HG03565 (cell line): ENCODE measurements around the gene USP49.
A peak's percentile ranks its signal among the peaks of the same experiment; 100 is the strongest.
"Not testable (repeated sequence)": the region's sequence is repeated elsewhere in the genome, so short reads cannot be mapped to it uniquely, and the experiment has no call there.

Source experiments
- ATAC-seq: cut with Tn5 transposase; IDR thresholded peaks from one replicate; pipeline ENCODE4 v1.9.1; 2021; ENCODE audit warnings: mild to moderate bottlenecking, moderate library complexity; ENCODE audit not compliant: unreplicated experiment

Gene USP49

DNA sequence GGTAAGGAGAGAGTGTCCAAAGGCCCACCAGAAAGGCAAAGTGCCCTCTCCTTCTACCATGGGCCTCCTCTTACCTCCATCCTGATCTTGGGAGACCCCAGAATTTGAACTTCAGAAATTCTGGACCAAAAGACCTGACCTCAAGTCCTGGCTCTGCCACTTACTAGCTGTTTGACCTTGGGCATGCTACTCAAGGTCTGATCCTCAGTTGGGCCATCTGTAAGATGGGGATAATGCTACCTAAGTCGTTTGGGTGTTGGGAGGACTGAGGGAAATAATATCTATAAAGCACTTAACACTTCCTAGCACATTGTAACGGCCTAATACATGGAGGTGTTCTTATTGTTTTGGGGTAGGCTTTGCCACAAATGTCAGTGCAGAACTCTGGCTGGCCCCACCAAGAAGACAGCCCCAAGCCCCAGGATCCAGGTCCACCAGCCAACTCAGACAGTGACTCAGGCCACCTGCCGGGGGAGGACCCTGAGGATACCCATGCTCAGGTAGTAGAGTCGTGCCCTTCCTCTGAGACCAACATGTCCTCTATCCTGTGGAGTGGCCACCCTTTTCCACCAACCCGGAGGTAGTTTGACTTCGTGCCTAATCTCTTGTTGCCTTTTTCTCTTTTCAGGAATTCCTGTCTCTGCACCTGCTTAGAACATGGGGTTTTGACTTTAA is 111.9 kb downstream of the USP49 start:
- no peak for ATAC-seq

DNA sequence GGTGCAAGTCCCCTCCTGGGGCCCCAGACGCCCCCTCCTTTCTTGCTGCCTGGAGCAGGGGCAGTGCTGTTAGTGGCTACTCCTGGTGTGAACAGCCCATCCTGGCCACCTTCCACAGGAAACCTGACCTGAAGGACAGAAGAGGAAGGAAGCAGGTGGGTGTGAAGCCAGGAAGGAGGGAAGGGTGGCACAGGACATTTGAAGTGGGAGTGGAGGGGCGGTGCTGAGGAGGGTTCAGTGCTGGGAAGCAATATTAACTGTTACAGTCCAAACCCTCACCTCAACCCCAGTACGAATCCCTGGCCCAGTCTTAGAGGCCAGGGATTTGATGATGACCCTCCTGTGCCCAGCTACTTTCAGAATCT is 113.8 kb downstream of the USP49 start:
- ATAC-seq, result no peak

DNA sequence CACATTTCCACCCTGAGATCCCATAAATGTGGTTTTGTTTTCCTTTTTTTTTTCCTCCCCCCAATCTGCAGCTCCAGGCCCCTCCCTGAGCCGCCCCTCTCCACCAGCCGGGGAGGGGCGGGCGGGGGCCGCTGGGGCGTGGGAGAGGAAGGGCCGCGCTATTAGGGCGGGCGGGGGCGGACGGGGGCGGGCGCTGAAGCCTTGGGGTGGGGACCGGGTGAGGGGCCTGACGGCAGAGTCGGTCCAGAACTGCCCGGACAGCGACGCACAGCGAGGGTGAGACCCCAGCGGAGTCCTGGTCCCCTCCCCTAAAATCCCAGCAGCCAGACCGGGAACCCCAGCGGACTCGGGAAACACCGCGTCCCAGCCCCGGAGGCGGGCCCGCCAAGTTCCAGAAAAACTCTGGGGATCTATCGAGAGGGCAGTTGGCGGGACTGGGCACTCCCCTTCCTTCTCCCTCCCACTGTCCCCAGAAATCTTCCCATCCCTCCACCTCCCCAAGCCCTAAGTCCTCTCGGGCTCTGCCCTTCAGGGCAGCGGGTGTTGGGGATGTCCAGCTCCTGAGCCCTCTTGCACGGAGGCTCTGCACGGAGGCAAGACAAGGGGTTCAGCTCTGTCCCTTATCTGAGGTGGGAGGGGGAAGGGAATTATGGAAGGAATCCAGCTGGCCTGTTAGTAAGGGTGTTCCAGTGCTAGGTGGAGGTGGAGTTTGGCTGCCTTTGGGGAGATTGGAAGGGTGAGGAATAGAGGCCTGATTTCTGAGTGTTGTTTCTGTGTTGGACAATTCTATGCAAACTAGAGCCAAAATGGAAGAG is 114.4 kb downstream of the USP49 start, which contains the start of gene PRICKLE4:
Gene PRICKLE4, plus strand, starts transcription at position 232 of the 815 bp plus-strand sequence. CDS start 2,692 bp downstream, outside the sequence.
- no peak for ATAC-seq

DNA sequence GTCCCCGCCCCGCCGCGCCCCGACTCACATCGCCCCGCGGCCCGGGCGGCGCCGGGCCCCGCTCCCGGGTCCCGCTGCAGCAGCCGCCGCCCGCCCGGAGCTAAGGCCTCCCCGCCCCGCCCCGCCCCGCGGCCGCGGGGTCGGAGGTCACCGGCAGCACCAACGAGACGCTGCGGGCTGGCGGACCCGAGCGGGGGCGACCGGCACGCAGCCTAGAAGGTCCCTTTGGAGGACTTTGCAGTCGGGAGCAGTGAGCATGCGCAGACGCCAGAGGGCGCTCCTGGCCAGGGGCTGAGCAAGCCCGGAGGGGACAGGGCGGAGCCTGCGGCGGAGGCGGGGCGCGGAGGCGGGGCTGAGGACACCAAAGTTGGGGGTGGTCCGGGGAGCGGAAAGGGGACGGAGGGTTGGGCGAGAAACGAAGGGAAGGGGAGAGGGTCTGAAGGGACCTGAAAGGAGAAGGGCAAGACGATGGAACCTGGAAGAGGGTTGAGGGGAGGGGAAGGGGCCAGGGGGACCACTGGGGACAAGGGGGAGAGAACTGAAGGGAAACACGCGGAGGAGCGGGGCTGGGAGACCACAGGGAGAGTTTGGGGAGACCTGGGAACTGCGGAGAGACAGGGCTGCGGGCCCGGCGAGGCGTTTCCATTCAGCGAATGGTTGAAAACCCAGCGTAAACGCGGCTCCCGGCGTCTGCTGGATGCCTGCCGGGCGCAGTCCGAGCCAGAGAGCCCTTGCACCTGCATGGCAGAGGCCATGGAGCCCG is 115.2 kb downstream of the USP49 start, which contains the start of gene FRS3:
Gene FRS3, minus strand, starts transcription at position 113 of the 763 bp plus-strand sequence. CDS start 2,913 bp downstream, outside the sequence.
- peak; percentile 90 for ATAC-seq

DNA sequence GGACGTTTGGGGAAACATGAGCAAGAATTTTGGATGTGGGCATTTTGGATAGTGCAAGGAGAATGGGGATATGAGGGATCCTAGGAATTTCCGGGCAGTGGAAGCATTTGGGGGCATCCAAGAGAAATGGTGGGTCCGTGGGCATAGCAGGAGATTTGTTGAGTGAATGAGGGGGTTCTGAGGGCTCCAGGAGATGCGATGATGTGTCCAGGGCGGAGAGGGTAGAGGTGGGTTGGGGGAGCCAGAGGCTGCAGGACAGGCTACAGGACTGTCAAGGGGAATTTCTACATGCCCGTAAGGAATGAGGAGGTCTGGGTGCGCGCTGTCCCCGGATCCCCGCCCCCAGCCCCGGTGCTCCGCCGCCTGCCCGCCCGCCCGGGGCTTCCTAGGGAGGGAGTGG is 115.8 kb downstream of the USP49 start:
- no peak for ATAC-seq

DNA sequence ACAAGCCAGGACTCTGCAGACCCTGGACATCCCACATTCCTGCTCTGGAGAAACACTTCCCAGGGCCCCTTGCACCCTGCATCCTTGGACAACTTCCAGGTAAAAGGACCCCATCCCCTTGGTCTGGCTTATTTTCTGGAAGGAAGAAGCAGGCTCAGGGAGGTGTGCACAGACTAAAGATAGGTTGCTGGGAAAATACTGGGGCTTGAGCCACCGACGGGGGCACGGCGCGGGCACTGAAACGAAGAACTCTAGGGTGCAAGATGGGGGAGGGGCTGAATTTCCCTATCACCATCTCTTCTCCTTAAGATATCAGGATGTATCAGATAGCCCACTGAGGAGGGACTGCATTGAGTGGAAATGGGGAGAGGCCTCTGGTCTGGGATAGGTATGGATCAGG is 116.3 kb downstream of the USP49 start:
- no peak for ATAC-seq

DNA sequence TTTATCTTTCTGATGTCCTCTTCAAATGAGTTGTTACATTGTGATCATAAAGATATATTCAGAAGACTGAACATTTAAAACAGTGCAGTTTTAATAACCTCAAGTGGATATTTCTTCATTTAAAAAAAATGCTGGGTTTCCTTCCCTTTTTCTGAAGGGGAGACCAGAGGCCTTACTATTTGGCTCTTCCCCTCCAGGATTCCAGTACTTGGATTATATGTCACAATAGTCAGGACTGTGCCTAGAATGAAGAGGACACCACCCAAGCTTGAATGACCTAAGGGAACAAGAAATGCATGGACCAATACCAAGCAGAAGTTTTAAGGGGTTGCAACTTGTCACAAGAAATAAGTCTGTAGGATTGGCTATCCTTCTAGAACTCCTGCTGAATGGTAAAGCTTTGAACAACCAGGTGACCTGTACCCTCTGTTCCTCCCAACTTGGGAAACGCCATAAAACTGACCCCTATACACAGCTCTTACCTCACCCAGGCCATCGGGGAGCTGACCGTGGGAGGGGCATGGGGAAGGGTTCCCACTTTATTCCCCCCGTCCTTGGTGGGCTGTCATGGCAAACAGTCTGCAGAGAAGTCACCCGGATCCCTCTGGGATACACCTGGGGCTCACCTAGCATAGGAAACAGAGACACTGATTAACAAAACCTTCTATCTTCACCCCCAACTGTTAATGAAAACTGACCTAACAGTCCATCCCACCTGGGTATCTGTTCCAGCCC is 117.5 kb downstream of the USP49 start:
- ATAC-seq, result no peak

DNA sequence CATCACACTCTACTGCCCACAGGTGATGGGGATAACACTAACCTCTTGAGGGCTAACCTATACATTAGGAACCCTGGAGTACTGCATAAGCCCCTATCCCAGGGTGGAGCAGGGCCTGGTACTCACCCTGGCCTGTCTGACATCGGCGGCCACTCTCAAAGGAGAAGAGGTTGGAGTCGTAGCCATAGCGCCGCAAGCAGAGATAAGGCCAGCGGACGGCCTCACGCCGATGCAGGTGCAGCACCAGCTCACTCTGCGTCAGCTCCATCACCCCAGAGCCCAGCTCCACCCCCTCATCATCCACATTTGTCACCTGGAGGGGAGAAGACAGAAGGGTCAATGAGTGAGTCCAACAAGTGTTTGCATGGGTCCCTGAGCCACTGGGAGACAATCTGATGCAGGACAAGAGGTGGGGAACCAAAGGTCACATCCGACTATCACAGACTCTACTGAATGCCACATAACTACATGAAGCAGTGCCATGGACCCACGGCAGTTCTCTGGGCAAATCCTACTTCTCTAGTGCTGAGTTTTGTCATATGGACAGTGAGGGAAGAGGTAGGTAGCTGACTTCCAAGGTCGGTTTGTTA is 119.8 kb downstream of the USP49 start:
- no peak for ATAC-seq

DNA sequence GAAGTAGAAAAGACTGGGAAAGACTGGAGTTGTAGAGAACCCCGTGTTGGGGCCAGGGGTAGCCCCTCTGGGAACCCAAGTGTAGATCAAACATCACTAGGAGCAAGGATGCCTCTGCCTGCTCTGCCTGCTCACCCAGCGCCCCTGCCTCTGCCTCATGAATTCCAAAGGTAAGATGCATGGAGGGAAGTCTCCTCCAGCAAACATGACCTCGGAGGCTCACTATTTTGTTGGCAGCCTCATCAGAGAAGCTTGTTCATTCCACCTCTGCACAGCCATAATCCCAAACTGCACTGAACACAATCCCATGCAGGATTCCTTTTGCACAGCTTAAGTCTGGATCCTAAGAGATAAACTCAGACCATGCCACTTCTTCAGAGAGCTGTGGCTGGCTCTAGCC is 120.3 kb downstream of the USP49 start:
- ATAC-seq, result no peak

DNA sequence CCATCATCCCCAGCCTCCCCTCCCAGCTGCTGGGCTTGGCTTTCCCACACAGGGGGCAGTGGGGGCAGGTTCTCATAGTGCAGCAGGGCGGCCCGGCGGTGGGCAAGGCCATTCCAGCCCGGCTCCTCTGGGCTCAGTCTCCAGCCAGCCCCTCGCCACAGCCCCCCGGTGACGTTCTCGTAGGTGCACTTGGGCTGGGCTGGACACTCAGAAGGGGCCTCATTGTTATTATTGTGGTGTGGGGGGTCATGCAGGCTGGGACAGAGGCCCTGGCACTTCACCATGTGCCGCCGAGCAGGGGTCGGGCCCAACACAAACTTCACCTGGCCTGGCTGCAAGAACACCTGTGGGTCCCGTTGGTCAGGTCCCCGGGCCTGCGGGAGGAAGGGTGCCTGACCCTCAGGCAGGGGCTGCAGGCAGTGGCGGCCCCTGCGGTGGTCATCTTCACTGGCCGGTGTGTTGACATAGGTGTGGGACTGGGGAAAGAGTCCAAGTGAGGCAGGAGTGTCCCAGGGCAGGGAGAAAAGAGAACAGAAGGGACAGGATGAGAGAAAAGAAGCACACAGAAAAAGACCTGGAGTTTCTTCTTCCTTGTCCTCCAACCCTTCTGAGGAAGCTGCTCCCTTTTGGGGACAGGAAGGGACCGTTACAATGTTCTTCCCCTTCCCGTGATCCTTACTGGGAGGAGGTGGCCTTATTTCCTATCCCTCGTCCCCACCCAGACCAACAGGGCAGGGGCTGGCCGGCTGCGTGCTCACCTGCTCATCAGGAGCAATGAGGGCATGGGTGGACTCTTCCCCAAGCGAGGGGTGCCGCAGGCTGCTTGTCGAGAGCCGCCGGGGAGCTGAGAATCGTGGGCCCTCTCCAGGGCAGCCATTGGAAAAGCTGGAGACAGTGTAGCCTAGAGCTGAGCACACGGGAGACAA is 123.9 kb downstream of the USP49 start:
- ATAC-seq, result no peak

DNA sequence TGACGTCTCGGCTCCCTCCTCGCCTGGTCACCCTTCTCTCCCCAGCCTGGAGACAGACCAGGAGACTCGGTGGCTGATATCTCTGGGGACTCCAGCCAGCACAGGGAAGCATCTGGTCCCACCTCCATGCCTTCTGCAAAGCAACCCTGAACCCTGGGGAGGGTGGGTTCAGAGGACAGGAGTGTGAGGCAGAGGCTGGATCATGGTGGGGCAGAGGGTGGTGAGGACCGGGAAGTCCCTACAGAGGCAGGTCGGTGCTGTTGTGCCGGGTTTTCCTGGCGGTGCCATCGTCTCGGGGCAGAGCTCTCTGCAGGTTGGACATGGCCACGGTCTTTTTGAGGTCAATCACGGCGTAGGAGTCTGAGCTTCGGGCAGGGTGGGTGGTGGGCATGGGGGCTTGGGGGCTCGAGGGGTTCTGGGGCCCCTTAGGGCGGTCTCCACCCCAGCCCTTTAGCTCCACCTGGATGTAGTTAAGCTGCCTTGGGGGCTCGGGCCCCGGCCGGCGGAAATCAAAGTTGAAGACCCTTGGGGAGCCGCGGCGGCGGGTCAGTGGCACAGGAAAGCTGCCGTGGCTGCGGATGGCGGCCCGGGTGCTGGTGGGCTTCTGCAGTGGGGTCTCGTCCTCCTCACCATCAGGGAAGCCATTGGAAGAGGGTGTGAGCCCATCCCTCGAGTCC is 124.7 kb downstream of the USP49 start:
- ATAC-seq, result no peak

DNA sequence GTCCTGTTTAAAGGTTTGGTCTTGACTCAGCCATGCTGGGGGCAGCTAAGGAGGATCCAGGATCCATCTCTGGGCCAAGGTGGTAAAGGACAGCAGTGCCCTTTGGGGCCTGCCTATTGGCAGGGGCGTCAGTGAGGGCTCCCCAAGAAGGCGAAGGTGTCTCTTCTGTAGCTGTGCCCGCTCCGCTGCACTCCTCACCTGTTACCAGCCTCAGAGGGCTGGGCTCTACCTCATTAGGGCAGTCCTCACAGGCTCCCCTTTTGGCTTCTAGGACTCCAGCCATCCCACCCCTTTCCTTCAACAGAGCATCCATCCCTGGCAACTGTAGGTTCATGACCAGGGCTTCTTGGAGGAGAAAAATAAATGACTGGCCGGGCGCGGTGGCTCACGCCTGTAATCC is 125.8 kb downstream of the USP49 start:
- no peak for ATAC-seq

DNA sequence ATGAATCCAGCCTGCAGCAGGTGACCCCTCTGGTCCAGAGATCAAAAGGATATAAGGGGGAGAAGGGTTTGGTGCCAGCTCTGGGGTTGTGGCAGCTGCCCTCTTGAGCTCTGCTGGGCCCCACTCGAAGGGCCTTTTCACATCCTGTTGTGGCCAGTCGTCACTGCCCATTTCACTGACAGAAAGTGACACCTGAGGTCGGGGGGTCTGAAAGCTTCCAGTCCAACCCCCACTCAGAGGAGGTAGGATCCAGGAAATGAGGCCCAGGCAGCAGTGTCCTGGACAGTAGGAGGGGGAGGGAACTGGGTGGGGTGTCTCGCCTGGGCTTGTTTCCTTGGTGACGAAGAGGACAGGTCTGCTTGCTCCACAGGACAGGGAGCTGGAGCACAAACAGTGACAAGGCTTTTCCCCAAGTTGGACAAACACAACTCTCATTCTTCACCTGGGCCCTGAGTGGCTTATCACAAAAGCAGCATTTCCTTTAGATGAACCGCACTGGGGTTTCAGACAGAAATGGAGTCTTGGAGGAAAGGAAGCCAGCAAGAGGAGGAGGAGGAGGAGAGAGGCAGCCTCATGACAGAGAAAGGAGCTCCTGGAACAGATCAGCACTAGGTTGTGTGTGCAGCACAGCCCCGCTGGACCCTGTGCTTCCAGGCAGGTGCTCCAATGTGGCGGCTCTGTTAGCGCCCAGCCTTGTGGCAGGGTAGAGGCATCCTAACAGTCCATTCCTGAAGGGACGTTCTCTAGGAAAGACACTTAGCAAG is 126.4 kb downstream of the USP49 start:
- no peak for ATAC-seq

DNA sequence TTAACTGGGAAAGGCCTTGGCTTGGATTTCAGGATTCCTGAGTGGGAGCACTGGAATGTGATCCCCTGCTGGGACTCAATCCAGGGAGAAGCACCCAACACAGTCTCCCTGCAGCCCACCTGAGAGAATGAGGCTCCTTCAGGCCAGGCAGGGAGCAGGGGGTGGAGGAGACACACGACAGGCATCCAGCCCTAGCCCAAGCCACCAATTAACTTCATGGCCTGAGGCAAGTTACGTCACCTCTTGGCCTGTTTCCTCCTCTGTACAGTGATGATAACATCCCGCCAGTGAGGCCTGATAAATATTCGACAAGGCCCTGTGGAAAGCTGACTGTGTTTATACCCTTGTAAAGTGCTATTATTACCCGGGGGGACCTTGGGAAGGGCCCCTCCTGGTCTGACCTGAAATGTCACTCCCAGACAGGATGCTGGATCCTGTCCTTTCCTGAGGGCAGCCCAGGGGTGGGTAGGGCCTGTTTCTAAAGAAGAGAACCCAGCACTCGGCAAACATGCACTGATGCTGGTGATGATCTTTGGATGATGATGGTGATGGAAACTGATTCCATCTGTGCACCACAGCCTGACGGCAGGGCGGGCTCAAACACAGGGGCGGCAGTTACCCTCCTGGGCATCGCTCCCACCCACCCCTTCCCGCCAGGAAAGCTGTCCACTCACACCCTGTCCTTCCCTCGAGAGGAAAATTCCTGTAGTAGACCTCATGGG is 127.9 kb downstream of the USP49 start:
- no peak for ATAC-seq

DNA sequence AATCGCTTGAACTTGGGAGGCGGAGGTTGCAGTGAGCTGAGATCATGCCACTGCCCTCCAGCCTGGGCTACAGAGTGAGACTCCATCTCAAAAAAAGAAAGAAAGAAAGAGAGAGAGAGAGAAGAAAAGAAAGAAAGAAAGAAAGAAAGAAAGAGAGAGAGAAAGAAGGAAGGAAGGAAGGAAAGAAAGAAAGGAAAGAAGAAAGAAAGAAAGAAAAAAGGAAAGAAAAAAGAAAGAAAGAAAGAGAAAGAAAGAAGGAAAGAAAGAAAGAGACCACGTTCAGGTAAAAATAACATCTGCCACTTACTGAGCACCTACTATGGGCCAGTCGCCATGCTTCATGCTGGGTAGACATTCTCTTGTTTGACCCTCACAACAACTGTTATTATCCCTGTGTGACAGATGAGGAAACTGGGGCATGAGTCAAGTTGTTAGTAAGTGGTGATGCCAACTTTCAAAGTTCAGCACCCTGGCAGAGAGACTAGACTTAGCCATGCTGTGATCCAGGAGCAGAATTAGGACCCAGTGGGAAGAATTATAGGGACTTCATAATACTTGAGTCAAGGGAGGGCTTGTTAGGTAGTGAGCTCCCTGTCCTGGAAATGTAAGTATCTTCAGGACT is 129.0 kb downstream of the USP49 start:
- ATAC-seq, result not testable (repeated sequence)

DNA sequence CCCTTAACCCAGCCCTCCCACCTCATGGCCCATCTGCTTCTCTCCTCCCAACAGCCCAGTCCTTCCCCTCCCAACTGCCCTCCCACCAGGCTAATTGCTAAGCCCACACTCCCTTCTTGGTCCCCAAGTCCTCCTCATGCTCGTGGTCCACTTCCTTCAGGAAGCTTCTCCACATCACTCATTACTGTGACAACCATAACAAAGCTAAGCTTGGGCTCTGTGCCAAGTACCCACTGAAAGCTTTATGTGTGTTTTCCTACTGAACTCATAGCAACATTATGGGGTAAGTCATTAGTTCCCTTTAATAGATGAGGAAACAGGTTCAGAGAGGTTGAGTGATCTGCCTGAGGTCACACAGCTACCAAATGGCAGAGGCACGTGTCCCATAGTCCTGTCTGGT is 131.7 kb downstream of the USP49 start:
- ATAC-seq, result no peak
